Hepatocyte (in vitro differentiated cells): ENCODE results near the gene SCN1A.

Experiments
- EZH2 ChIP-seq: fragments of 200-600 bp; sonication (generic); IDR thresholded peaks from 2 replicates; pipeline ENCODE4 v1.6.1; 2016; ENCODE audit warnings: antibody characterized with exemption, mild to moderate bottlenecking, borderline replicate concordance
- TF ChIP-seq, protein P1 (sequence below): fragments of 200-600 bp; sonication (generic); IDR thresholded peaks from 2 replicates; pipeline ENCODE4 v1.5.1; 2016; ENCODE audit warnings: antibody characterized with exemption, mild to moderate bottlenecking; ENCODE audit not compliant: poor library complexity

DNA sequence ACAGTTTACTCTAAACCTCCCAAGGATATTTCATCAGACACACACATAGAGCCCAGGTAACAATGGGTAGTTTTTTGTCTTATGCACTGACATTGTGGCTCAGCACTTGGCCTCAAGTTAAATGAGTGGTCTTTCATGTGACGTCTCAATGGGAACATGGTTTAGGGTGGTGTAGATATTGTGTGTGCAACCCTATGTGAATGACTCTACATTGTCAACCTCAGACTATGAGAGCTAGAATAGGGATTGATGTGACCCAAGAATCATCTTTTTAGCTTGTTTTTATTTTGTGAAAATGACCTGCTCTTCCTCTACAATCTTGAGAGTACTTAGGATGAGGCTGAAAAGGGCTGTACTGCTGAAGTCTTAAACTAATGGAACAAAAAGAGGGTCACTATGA lies 86.2 kb downstream of the SCN1A start:
- TF ChIP-seq, protein P1, sequence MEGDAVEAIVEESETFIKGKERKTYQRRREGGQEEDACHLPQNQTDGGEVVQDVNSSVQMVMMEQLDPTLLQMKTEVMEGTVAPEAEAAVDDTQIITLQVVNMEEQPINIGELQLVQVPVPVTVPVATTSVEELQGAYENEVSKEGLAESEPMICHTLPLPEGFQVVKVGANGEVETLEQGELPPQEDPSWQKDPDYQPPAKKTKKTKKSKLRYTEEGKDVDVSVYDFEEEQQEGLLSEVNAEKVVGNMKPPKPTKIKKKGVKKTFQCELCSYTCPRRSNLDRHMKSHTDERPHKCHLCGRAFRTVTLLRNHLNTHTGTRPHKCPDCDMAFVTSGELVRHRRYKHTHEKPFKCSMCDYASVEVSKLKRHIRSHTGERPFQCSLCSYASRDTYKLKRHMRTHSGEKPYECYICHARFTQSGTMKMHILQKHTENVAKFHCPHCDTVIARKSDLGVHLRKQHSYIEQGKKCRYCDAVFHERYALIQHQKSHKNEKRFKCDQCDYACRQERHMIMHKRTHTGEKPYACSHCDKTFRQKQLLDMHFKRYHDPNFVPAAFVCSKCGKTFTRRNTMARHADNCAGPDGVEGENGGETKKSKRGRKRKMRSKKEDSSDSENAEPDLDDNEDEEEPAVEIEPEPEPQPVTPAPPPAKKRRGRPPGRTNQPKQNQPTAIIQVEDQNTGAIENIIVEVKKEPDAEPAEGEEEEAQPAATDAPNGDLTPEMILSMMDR = no peak
- no peak for TF ChIP-seq EZH2
